Activated T-cell treated with anti-CD3 and anti-CD28 coated beads, Interleukin-2, amount 50 U/mL, for 4 hours (primary cell): ENCODE data around the gene PDZD2. TPM values are rescaled to one million over a fixed set of nuclear protein-coding genes. Genes with fewer than 3 reads are reported as not detected.
"Not testable (repeated sequence)": the region's sequence is repeated elsewhere in the genome, so short reads cannot be mapped to it uniquely, and the experiment has no call there.

Source experiments
- ATAC-seq, 2 donors: fragments of 200-7000 bp; cut with Tn5 transposase; one replicate each; pipeline ENCODE4 v1.10.0; 2021
- DNase-seq: peaks from one replicate; pipeline ENCODE4 v3.0.0-alpha.2; 2020
- H3K27me3 Mint-ChIP-seq: one replicate; pipeline ENCODE4 v1.8.0; 2021; ENCODE audit warnings: low read depth, mixed read lengths
- H3K36me3 Mint-ChIP-seq: one replicate; pipeline ENCODE4 v1.8.0; 2022; ENCODE audit warnings: mixed read lengths; ENCODE audit not compliant: insufficient read depth
- H3K4me1 Mint-ChIP-seq: one replicate; pipeline ENCODE4 v1.8.0; 2021; ENCODE audit warnings: low read depth, mixed read lengths
- H3K4me3 Mint-ChIP-seq: one replicate; pipeline ENCODE4 v1.8.0; 2021; ENCODE audit warnings: mild to moderate bottlenecking, moderate library complexity, mixed read lengths
- H3K9me3 Mint-ChIP-seq: one replicate; pipeline ENCODE4 v1.8.0; 2021; ENCODE audit warnings: mixed read lengths
- total RNA-seq, 3 donors: library from RNA; stranded (reverse); gene quantifications; one replicate each; pipeline ENCODE4 v1.2.1, GENCODE V29; 2021

PDZD2 gene
- total RNA-seq, 3 donors from 2014 or later, result 0.03 to 0.24 (median 0.05) TPM

DNA sequence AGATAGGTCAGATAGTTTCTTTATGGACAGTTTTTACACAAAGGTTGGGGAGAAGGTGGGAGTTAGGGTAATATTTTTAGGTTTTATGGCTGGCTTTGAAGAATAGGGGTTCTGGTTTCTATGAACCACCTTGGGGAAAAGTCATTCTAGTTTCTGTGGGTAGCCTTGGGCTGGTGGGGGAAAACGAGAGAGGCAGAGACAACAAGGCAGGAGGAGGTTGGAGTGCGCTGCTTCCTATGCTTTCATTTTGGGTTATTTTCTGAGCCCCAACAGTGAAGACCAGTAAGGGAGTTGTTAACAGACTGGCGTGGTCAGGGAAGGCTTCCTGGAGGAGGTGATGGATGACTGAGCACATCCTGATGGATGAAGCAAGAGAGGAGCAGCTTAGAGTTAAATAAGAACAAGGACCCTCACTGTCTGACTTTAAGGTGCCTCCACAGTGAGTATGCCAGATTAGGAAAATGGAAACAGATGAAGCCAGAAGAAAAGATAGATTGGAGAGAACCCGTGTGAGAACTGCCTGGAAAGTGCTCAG lies 81.9 kb downstream of the PDZD2 start:
- H3K4me3 Mint-ChIP-seq, result no peak overlapping the region
- H3K4me1 Mint-ChIP-seq, result no peaks in the 10 kb centered on the region
- no peaks in the 10 kb centered on the region for H3K9me3 Mint-ChIP-seq
- no peaks in the 10 kb centered on the region for H3K36me3 Mint-ChIP-seq
- ATAC-seq (no peak), DNase-seq (no peak)
- H3K27me3 Mint-ChIP-seq, result no peaks in the 10 kb centered on the region

DNA sequence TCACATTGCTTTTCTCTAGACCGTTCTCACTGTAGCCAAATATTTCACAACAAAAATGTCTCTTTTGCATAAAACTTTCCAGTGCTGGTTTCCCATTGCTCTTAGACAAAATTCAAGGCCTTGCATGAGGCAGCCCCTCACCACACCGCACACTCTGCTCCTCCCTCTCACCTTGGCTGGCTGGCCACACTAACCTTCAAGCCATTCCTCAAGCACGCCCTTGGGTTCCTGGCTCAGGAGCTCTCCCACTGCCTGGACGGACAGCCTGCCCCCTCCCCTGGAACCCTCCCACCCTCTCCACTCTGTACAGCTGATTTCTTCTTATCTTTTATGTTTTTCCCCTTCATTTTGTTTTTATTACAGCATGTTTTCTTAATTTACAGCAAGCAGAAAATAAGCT lies 83.2 kb downstream of the PDZD2 start:
- Mint-ChIP-seq H3K4me3 (no peak overlapping the region), H3K9me3 (no peaks in the 10 kb centered on the region), H3K4me1 (no peaks in the 10 kb centered on the region), H3K36me3 (no peaks in the 10 kb centered on the region), H3K27me3 (no peaks in the 10 kb centered on the region)
- no peak for DNase-seq
- ATAC-seq, result no peak

DNA sequence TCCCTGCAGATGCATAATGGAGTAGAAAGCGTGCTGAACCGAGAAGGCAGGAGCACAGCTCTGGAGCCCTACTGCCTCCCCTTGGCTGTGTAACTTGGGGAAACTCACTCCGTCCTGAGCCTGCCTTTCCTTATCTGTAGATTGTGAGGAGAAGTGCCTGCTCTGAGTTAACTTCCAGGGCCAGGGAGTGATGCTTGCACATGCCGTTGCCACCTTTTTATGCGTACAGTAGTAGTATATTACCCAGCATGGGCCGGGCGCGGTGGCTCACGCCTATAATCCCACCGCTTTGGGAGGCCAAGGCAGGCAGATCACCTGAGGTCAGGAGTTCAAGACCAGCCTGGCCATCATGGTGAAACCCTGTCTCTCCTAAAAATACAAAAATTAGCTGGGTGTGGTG lies 87.1 kb downstream of the PDZD2 start:
- DNase-seq (no peak), ATAC-seq (no peak)
- Mint-ChIP-seq H3K4me1 (peaks cover 2% of the 10 kb centered on the region), H3K27me3 (no peaks in the 10 kb centered on the region), H3K4me3 (no peak overlapping the region), H3K36me3 (no peaks in the 10 kb centered on the region), H3K9me3 (no peaks in the 10 kb centered on the region)

DNA sequence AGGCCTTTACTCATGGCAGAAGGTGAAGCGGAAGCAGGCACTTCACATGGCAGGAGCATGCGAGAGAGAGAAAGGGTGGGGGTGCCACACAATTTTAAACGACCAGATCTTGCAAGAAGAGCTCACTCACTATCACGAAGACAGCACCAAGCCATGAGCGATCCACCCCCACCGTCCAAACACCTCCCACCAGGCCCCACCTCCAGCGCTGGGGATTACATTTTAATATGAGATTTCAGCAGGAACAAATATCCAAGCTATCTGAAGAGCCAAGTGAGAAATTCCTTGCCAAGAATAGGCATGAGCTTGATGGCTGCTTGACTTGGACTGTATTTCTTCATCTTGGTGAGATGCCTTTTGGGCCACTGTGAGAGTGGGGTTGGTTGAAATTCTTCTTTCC lies 88.0 kb downstream of the PDZD2 start:
- no peaks in the 10 kb centered on the region for H3K27me3 Mint-ChIP-seq

DNA sequence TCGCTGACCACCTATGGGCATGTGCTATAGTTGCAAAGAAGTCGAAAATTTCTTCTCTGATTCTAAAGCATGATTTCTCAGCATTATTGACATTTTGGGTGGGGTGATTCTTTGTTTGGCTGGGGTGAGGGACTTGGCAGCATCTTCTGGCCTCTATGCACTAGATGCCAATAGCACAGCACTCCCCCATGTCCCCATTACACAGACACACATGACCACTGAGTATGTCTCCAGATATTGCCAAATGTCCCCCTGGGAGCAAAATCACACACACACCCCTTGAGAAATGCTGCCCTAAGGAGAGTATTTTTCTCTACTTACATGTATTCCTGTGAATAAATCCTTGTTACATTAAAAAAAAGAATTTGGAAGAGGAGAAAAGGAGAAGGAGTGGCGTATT lies 89.1 kb downstream of the PDZD2 start:
- ATAC-seq (no peak), DNase-seq (no peak)
- H3K4me1 Mint-ChIP-seq, result peaks cover 13% of the 10 kb centered on the region
- no peaks in the 10 kb centered on the region for H3K9me3 Mint-ChIP-seq
- no peak overlapping the region for H3K4me3 Mint-ChIP-seq
- no peaks in the 10 kb centered on the region for H3K27me3 Mint-ChIP-seq
- H3K36me3 Mint-ChIP-seq, result no peaks in the 10 kb centered on the region

More for the DNA sequence above, 88.0 kb downstream of the PDZD2 start:
- peaks cover 10% of the 10 kb centered on the region for H3K4me1 Mint-ChIP-seq
- no peaks in the 10 kb centered on the region for H3K9me3 Mint-ChIP-seq
- H3K4me3 Mint-ChIP-seq, result no peak overlapping the region
- no peaks in the 10 kb centered on the region for H3K36me3 Mint-ChIP-seq
- DNase-seq (no peak), ATAC-seq (no peak)

DNA sequence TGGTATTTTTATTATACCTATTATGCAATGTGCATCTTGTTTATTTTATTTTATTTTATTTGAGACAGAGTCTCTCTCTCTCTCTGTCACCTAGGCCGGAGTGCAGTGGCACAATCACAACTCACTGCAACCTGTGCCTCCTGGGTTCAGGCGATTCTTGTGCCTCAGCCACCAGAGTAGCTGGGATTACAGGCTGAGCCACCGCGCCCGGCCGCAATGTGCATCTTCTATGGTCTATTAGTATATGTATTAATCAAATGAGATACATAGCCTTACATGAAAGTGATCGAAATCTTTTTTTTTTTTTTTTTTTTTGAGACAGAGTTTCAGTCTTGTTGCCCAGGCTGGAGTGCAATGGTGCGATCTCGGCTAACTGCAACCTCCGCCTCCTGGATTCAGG lies 89.9 kb downstream of the PDZD2 start:
- H3K36me3 Mint-ChIP-seq, DNase-seq, H3K27me3 Mint-ChIP-seq, H3K9me3 Mint-ChIP-seq, ATAC-seq, H3K4me3 Mint-ChIP-seq: not testable (repeated sequence)
- H3K4me1 Mint-ChIP-seq, result peaks cover 13% of the 10 kb centered on the region

DNA sequence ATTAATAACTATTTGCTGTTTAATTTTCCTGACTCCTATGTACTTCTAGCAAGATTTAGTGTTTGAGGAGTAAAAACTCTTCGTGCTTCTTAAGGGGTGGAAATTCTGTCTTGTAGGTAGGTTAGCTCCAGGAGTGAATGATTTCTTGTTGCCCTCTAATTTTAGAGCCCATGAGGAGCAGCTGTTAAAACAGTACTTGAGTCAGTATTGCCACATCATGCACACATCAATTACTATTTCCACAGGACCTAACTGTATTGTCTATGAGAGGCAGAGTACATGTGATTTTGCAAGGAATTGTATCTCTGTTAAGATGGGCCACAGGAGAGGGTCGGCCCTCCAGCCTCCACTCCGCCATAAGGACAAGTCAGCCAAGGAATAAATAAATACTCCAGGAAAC lies 91.2 kb downstream of the PDZD2 start:
- H3K4me3 Mint-ChIP-seq, result no peak overlapping the region
- H3K27me3 Mint-ChIP-seq, result peaks cover 2% of the 10 kb centered on the region
- H3K4me1 Mint-ChIP-seq, result peaks cover 13% of the 10 kb centered on the region
- no peaks in the 10 kb centered on the region for H3K36me3 Mint-ChIP-seq
- H3K9me3 Mint-ChIP-seq, result no peaks in the 10 kb centered on the region
- no peak for DNase-seq
- no peak for ATAC-seq

DNA sequence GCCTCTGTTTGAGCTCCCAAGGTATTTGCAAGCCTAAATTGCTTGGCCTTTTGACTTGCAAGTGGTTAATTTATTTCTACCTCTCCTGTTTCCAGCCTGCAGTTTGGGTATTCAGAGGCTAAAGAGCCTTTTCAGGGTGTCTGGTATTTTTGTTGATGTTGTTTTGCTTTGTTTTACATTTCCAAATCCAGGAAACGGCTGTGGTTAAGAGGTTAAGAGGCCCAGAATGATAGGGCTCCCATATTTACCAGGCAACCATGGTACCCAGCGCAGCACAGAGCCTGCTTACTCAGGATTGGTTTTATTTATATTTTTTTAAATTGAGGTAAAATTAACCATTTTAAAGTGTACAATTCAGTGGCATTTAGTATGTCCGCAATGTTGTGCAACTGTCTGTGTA lies 92.1 kb downstream of the PDZD2 start:
- DNase-seq (no peak), ATAC-seq (no peak)
- Mint-ChIP-seq H3K27me3 (peaks cover 2% of the 10 kb centered on the region), H3K9me3 (no peaks in the 10 kb centered on the region), H3K36me3 (no peaks in the 10 kb centered on the region), H3K4me1 (peaks cover 13% of the 10 kb centered on the region), H3K4me3 (no peak overlapping the region)

DNA sequence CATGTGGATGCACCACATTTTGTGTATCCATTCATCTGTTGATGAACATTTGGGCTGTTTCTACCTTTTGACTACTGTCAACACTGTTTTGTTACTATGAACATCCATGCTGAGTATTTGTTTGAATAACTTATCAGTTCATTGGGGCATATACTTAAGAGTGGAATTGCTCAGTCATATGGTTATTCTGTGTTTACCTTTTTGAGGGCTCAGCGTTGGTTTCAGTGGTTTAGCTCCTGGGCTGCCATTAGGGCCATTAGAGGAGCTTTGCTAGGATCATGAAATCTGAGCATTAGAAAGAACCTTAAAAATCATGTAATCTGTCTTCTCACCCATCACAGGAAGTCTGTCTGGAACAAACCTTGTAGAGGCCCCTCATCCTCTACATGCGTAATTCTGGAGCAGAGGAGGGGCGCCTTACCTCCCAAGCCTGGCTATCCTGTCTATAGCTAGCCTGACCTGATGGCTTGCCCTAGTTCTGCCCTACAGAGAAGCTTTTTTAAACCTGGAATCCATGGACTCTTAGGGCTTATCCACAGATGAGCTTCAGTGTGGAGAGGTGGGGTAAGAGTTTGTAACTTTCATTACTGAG lies 92.9 kb downstream of the PDZD2 start:
- H3K4me3 Mint-ChIP-seq, result no peak overlapping the region
- no peak for DNase-seq
- H3K4me1 Mint-ChIP-seq, result peaks cover 13% of the 10 kb centered on the region
- H3K27me3 Mint-ChIP-seq, result peaks cover 2% of the 10 kb centered on the region
- H3K36me3 Mint-ChIP-seq, result no peaks in the 10 kb centered on the region
- no peak for ATAC-seq
- H3K9me3 Mint-ChIP-seq, result no peaks in the 10 kb centered on the region

DNA sequence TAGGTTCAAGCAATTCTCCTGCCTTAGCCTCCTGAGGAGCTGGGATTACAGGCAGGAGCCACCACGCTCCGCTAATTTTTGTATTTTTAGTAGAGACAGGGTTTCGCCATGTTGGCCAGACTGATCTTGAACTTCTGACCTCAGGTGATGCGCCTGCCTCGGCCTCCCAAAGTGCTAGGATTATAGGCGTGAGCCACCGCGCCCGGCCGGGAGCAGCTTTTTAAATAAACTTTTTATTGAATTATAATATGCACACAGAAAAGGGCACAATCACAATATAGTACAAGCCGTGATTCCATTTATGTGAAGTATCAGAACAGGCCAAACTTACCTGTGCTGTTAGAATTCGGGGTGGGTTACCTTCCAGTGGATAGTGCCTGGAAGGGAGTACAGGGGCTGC lies 93.9 kb downstream of the PDZD2 start:
- not testable (repeated sequence) for H3K4me3 Mint-ChIP-seq, H3K27me3 Mint-ChIP-seq, ATAC-seq, DNase-seq, H3K36me3 Mint-ChIP-seq, H3K9me3 Mint-ChIP-seq
- peaks cover 13% of the 10 kb centered on the region for H3K4me1 Mint-ChIP-seq

DNA sequence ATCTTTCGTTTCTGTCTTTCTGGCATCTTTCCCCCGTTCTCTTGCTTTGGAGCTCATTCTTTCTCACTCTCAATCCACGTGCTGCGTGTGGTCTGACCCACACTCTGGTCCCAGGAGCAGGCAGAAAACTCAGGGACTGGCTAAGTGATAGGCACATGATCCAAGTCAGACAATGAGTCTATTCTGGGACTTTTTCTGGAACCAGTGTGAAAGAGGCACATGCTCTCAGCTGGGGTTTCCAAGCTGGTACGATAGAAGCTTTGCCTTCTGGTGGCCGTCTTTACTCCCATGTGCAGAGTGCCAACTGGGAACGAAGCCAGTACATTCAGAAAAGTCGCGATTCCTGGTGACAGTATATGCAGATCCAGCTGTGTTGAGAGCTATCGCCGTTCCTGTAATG lies 94.4 kb downstream of the PDZD2 start:
- H3K27me3 Mint-ChIP-seq, result peaks cover 2% of the 10 kb centered on the region

DNA sequence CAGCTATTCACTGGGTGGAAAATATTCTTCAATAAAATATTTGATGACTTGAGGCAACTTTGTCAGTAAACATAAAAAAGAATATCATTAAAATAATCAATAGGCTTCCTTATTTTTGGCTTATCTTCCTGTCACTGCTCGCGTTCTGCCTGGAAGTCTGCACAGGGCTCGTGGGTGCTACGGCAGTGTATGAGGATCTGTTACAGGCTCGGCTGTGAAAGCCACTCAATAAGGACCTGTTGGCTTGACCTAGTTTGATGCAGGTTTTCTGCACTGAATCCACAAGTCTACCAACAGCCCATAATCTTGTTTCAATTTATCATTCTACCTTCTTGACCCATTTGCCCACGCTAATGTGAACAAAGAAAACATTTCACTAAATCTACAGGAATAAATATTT lies 97.2 kb downstream of the PDZD2 start:
- H3K36me3 Mint-ChIP-seq, result no peaks in the 10 kb centered on the region
- DNase-seq (no peak), ATAC-seq (no peak)
- H3K27me3 Mint-ChIP-seq, result peaks cover 2% of the 10 kb centered on the region
- H3K4me1 Mint-ChIP-seq, result peaks cover 11% of the 10 kb centered on the region
- H3K9me3 Mint-ChIP-seq, result no peaks in the 10 kb centered on the region
- no peak overlapping the region for H3K4me3 Mint-ChIP-seq

More for the DNA sequence above, 94.4 kb downstream of the PDZD2 start:
- Mint-ChIP-seq H3K4me3 (no peak overlapping the region), H3K9me3 (no peaks in the 10 kb centered on the region), H3K36me3 (no peaks in the 10 kb centered on the region), H3K4me1 (peaks cover 13% of the 10 kb centered on the region)
- ATAC-seq (no peak), DNase-seq (no peak)

DNA sequence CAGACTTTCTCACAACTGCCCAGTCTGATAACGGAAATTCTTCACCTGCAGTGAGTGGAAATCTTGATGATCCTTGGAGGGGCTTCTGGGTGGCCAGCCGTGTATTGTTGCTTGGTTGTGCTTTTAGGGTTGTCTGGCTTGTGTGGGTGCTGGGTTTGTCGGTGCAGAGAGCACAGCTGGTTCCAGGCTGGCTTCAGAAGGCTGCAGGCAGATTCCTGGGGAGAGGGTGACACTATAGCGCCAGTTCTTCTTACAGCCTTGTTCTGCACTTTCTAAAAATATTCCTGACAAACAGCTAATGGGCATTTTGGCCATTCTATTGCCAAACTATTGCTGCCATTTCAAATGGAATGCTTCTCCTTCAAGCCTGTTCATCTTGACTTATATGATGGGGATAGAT lies 99.3 kb downstream of the PDZD2 start:
- Mint-ChIP-seq H3K4me3 (no peak overlapping the region), H3K36me3 (no peaks in the 10 kb centered on the region), H3K4me1 (no peaks in the 10 kb centered on the region), H3K9me3 (no peaks in the 10 kb centered on the region), H3K27me3 (peaks cover 2% of the 10 kb centered on the region)
- DNase-seq (no peak), ATAC-seq (no peak)

DNA sequence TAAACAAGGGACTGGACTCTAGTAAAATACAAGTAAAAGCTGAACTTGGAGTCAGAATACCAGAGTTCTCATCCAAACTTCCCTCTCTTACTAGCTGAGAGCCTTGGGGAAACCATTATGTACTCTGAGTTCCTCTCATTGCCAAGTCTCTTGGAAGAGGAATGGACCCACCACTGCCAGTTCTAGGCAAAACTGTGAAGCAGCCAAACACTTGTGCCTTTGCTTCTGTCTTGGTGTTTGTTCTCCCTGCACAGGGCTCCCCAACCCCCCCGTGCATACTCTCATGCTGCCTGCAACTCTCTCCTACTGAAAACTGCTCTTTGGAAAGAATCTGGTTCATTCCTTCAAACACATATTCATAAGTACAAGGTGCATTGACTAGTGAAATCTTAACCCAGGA lies 102.6 kb downstream of the PDZD2 start:
- no peaks in the 10 kb centered on the region for H3K9me3 Mint-ChIP-seq
- no peaks in the 10 kb centered on the region for H3K27me3 Mint-ChIP-seq
- ATAC-seq, result no peak
- H3K4me3 Mint-ChIP-seq, result no peak overlapping the region
- no peaks in the 10 kb centered on the region for H3K36me3 Mint-ChIP-seq
- no peak for DNase-seq
- no peaks in the 10 kb centered on the region for H3K4me1 Mint-ChIP-seq

DNA sequence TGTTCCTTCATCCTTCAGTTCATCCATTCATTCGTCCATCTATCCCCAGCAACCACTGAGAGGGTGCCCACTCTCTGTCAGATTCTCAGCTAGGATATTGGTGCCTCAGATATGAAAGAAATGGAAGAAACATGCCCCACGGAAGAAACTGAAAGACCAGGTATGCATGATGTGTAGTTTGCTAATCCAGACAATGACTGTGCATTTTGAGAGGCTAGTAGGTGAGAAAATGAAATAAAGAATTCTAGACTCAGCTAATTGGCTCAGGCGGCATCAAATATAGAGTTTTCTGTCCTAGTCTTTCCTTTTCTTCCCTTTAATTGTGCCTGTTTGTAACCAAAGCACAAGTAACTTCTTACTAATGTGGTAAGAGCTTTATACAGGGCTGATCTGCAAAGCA lies 104.7 kb downstream of the PDZD2 start:
- DNase-seq (no peak), ATAC-seq (no peak)
- Mint-ChIP-seq H3K4me3 (no peak overlapping the region), H3K9me3 (no peaks in the 10 kb centered on the region), H3K4me1 (no peaks in the 10 kb centered on the region), H3K36me3 (no peaks in the 10 kb centered on the region), H3K27me3 (no peaks in the 10 kb centered on the region)
